Measurements from ENCODE around the gene TCP10L. TPM values are rescaled to one million over a fixed set of nuclear protein-coding genes. Genes with fewer than 3 reads are reported as not detected.

The TCP10L gene
- total RNA-seq, 1 donor from 2014 or later = not detected

DNA sequence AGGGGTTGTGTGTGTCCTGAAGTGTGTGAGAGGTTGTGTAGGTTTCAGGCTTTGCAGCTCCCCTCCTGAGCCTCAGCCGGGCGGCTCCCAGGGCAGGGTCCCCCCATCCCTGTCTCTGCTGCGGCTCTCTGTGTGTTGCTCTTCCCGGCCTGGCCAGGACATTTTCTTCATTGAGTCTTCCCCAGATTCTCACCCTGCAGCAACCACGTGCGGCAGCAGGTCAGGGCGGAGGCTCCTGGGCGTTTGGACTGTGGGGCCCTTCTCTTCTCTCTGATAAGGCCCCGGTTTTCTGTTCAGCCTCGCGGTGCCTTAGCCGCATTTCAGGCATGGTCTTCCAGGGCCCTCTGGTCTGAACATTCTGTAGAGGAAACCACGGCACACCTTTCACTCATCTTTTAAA, 1.8 kb upstream of the TCP10L start:
- H3K27ac ChIP-seq = no peak overlapping the region
- H3K9me3 ChIP-seq = no peaks in the 10 kb centered on the region
- no peaks in the 10 kb centered on the region for H3K4me1 ChIP-seq
- no peaks in the 10 kb centered on the region for H3K27me3 ChIP-seq
- no peak for TF ChIP-seq POLR2A (IDR thresholded peaks at IDR 0.05)
- TF ChIP-seq POLR2AphosphoS5 (IDR thresholded peaks at IDR 0.05; ENCODE audit: insufficient read depth in 1 of 2, low read depth in 1 of 2) = no peak
- TF ChIP-seq CTCF (IDR thresholded peaks at IDR 0.05) = no peak
- H3K36me3 ChIP-seq = no peaks in the 10 kb centered on the region
- intact Hi-C loops (cut with DNase I) = no loop called here
- no peak overlapping the region for H3K4me3 ChIP-seq
- no peak for DNase-seq (ENCODE audit: extremely low spot score in 2 of 2)

GRCh38 chr21:32585970-32586369, 647 bp upstream of the TCP10L start:
- H3K27me3 ChIP-seq = no peaks in the 10 kb centered on the region
- no peaks in the 10 kb centered on the region for H3K9me3 ChIP-seq
- H3K4me3 ChIP-seq = no peak overlapping the region
- H3K36me3 ChIP-seq = no peaks in the 10 kb centered on the region
- no peaks in the 10 kb centered on the region for H3K4me1 ChIP-seq
- no peak overlapping the region for H3K27ac ChIP-seq
- TF ChIP-seq POLR2A (IDR thresholded peaks at IDR 0.05) (no peak), CTCF (IDR thresholded peaks at IDR 0.05) (no peak), POLR2AphosphoS5 (IDR thresholded peaks at IDR 0.05; ENCODE audit: insufficient read depth in 1 of 2, low read depth in 1 of 2) (no peak)
- no peak for DNase-seq (ENCODE audit: extremely low spot score in 2 of 2)
- intact Hi-C loops (cut with DNase I) = no loop called here

- Histone ChIP-seq H3K4me1 (no peaks in the 10 kb centered on the region), H3K36me3 (no peaks in the 10 kb centered on the region), H3K27me3 (no peaks in the 10 kb centered on the region), H3K9me3 (no peaks in the 10 kb centered on the region), H3K27ac (no peak overlapping the region), H3K4me3 (no peak overlapping the region)
- intact Hi-C loops (cut with DNase I) = no loop called here
- TF ChIP-seq POLR2A (IDR thresholded peaks at IDR 0.05) (no peak), POLR2AphosphoS5 (IDR thresholded peaks at IDR 0.05; ENCODE audit: insufficient read depth in 1 of 2, low read depth in 1 of 2) (no peak), CTCF (IDR thresholded peaks at IDR 0.05) (no peak)
- DNase-seq (ENCODE audit: extremely low spot score in 2 of 2) = no peak
Observed at GRCh38 chr21:32584472-32584871, 851 bp downstream of the TCP10L start.

GRCh38 chr21:32581732-32582131, 3.6 kb downstream of the TCP10L start:
- no peak for DNase-seq (ENCODE audit: extremely low spot score in 2 of 2)
- Histone ChIP-seq H3K9me3 (no peaks in the 10 kb centered on the region), H3K36me3 (no peaks in the 10 kb centered on the region), H3K27ac (no peak overlapping the region), H3K4me1 (no peaks in the 10 kb centered on the region), H3K27me3 (no peaks in the 10 kb centered on the region), H3K4me3 (no peak overlapping the region)
- no peak for TF ChIP-seq POLR2AphosphoS5 (IDR thresholded peaks at IDR 0.05; ENCODE audit: insufficient read depth in 1 of 2, low read depth in 1 of 2)
- TF ChIP-seq CTCF (IDR thresholded peaks at IDR 0.05) = no peak
- no peak for TF ChIP-seq POLR2A (IDR thresholded peaks at IDR 0.05)
- intact Hi-C loops (cut with DNase I) = no loop called here

DNA sequence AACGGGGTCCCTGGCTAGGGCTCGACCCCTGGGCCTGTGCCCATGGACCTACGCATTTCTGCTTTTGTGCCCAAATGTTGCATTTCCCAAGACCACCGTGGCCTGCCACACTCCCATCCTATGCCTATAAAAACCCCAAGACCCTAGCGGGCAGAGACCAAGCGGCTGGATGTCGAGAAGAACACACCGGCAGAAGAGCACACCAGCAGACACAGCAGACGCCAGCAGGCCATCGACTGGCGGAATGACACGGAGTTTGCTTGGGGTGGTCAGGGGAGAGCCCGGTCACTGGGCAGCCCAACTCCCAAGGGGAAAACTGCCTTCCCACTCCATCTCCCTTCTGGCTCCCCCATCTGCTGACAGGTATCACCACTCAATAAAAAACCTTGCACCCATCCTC, 4.4 kb downstream of the TCP10L start:
- H3K36me3 ChIP-seq = no peaks in the 10 kb centered on the region
- H3K27ac ChIP-seq = no peak overlapping the region
- DNase-seq (ENCODE audit: extremely low spot score in 2 of 2) = no peak
- H3K4me1 ChIP-seq = no peaks in the 10 kb centered on the region
- no peak for TF ChIP-seq POLR2A (IDR thresholded peaks at IDR 0.05)
- no peak for TF ChIP-seq CTCF (IDR thresholded peaks at IDR 0.05)
- TF ChIP-seq POLR2AphosphoS5 (IDR thresholded peaks at IDR 0.05; ENCODE audit: insufficient read depth in 1 of 2, low read depth in 1 of 2) = no peak
- H3K9me3 ChIP-seq = no peaks in the 10 kb centered on the region
- intact Hi-C loops (cut with DNase I) = no loop called here
- no peak overlapping the region for H3K4me3 ChIP-seq
- H3K27me3 ChIP-seq = no peaks in the 10 kb centered on the region
